HepG2 (cell line): ENCODE results near the gene PEX11G. TPM values are rescaled to one million over a fixed set of nuclear protein-coding genes. Genes with fewer than 3 reads are reported as not detected.
A peak's percentile ranks its signal among the peaks of the same experiment; 100 is the strongest.

ENCODE experiments used
- AHR ChIP-seq: IDR thresholded peaks from 2 replicates; pipeline ENCODE4 v1.6.1; 2018; ENCODE audit warnings: missing genetic modification reagents, missing compliant biosample characterization
- AKAP8 ChIP-seq: sonication (generic); formaldehyde crosslinking; IDR thresholded peaks from 2 replicates; pipeline ENCODE4 v1.5.1; 2020; ENCODE audit warnings: mild to moderate bottlenecking, missing genetic modification reagents
- DMAP1 ChIP-seq: IDR thresholded peaks from 2 replicates; pipeline ENCODE4 v1.6.1; 2016
- EED ChIP-seq: sonication (generic); formaldehyde crosslinking; IDR thresholded peaks from 2 replicates; pipeline ENCODE4 v1.5.0; 2020; ENCODE audit warnings: mild to moderate bottlenecking, missing genetic modification reagents
- GLI4 ChIP-seq: sonication (generic); formaldehyde crosslinking; IDR thresholded peaks from 2 replicates; pipeline ENCODE4 v1.5.1; 2020; ENCODE audit warnings: missing genetic modification reagents, mild to moderate bottlenecking, moderate library complexity, borderline replicate concordance
- HDAC2 ChIP-seq: sonication (generic); formaldehyde crosslinking; IDR thresholded peaks from 2 replicates; pipeline ENCODE4 v1.4.0; 2020; ENCODE audit warnings: missing genetic modification reagents
- HMGA1 ChIP-seq: sonication (generic); formaldehyde crosslinking; conservative IDR thresholded peaks from 2 replicates; pipeline ENCODE4 v1.4.0; 2020; ENCODE audit warnings: missing genetic modification reagents
- PITX1 ChIP-seq: sonication (generic); formaldehyde crosslinking; IDR thresholded peaks from 2 replicates; pipeline ENCODE4 v1.5.1; 2020; ENCODE audit warnings: mild to moderate bottlenecking, missing genetic modification reagents
- POLR2A ChIP-seq, 2 experiments: IDR thresholded peaks; 2 replicates each; pipeline ENCODE4 v1.6.1; 2011; ENCODE audit warnings: low read depth in 2 of 2, low read length in 2 of 2, mild to moderate bottlenecking in 1 of 2, moderate library complexity in 1 of 2; ENCODE audit not compliant: insufficient read depth in 1 of 2
- SP2 ChIP-seq: sonication (generic); formaldehyde crosslinking; IDR thresholded peaks from 2 replicates; pipeline ENCODE4 v1.5.1; 2020; ENCODE audit warnings: mild to moderate bottlenecking, missing genetic modification reagents
- SSRP1 ChIP-seq: IDR thresholded peaks from 2 replicates; pipeline ENCODE4 v1.6.1; 2016; ENCODE audit warnings: control low read depth
- TGIF2 ChIP-seq: IDR thresholded peaks from 2 replicates; pipeline ENCODE4 v1.6.1; 2016; ENCODE audit warnings: control low read depth, missing compliant biosample characterization
- TRIM24 ChIP-seq: sonication (generic); formaldehyde crosslinking; IDR thresholded peaks from 2 replicates; pipeline ENCODE4 v1.8.0; 2022; ENCODE audit warnings: mild to moderate bottlenecking, missing genetic modification reagents
- ZFP37 ChIP-seq: sonication (generic); formaldehyde crosslinking; IDR thresholded peaks from 2 replicates; pipeline ENCODE4 v1.4.0; 2020; ENCODE audit warnings: missing genetic modification reagents, borderline replicate concordance
- ZFP82 ChIP-seq: sonication (generic); formaldehyde crosslinking; IDR thresholded peaks from 2 replicates; pipeline ENCODE4 v1.5.1; 2020; ENCODE audit warnings: mild to moderate bottlenecking, missing genetic modification reagents, borderline replicate concordance
- ZNF24 ChIP-seq: fragments of 450-650 bp; IDR thresholded peaks from 2 replicates; pipeline ENCODE4 v1.6.1; 2017; ENCODE audit warnings: antibody characterized with exemption, mild to moderate bottlenecking
- ZNF263 ChIP-seq: sonication (generic); formaldehyde crosslinking; IDR thresholded peaks from 2 replicates; pipeline ENCODE4 v1.4.0; 2020; ENCODE audit warnings: missing genetic modification reagents
- ZNF709 ChIP-seq: sonication (generic); formaldehyde crosslinking; IDR thresholded peaks from 2 replicates; pipeline ENCODE4 v1.5.0; 2020; ENCODE audit warnings: mild to moderate bottlenecking, missing genetic modification reagents
- ZNF747 ChIP-seq: sonication (generic); formaldehyde crosslinking; IDR thresholded peaks from 2 replicates; pipeline ENCODE4 v1.8.1; 2023; ENCODE audit warnings: missing genetic modification reagents, mild to moderate bottlenecking, borderline replicate concordance
- ZNF768 ChIP-seq: sonication (generic); formaldehyde crosslinking; IDR thresholded peaks from 2 replicates; pipeline ENCODE4 v1.4.0; 2020; ENCODE audit warnings: missing genetic modification reagents
- ZNF777 ChIP-seq: sonication (generic); formaldehyde crosslinking; IDR thresholded peaks from 2 replicates; pipeline ENCODE4 v1.4.0; 2020; ENCODE audit warnings: missing genetic modification reagents
- polyA plus RNA-seq, 8 experiments: library from polyadenylated mRNA; depleted of rRNA in 3 of 8; stranded (reverse) in 7 of 8; unstranded in 1 of 8; fragments of >200 nt; fragmentation: Illumina TruSeq in 4 of 8; extraction: Trizol in 4 of 8; gene quantifications; 2 replicates each; pipeline versions ENCODE4 v1.2.1 to v1.2.3, GENCODE V29; 2011 to 2016; ENCODE audit warnings: low read depth in 4 of 8, missing spikeins in 1 of 8, mixed read lengths in 1 of 8; ENCODE audit not compliant: insufficient read depth in 1 of 8
- total RNA-seq, 5 experiments: library from RNA; depleted of rRNA; stranded (reverse); fragments of >200 nt; fragmentation: Illumina TruSeq; extraction: Trizol; gene quantifications; 2 replicates each; pipeline ENCODE4 v1.2.3, GENCODE V29; 2016; ENCODE audit warnings: low read depth in 1 of 5
- TF ChIP-seq, protein P1 (sequence below): sonication (generic); formaldehyde crosslinking; IDR thresholded peaks from 2 replicates; pipeline ENCODE4 v1.4.0; 2020; ENCODE audit warnings: missing genetic modification reagents
- TF ChIP-seq, protein P2 (sequence below): sonication (generic); formaldehyde crosslinking; IDR thresholded peaks from 2 replicates; pipeline ENCODE4 v1.8.1; 2023; ENCODE audit warnings: missing genetic modification reagents, inconsistent platforms, borderline replicate concordance
- TF ChIP-seq, protein P3 (sequence below): sonication (generic); formaldehyde crosslinking; IDR thresholded peaks from 2 replicates; pipeline ENCODE4 v1.4.0; 2020; ENCODE audit warnings: missing genetic modification reagents, low read depth, mild to moderate bottlenecking, borderline replicate concordance
- TF ChIP-seq, protein P4 (sequence below): IDR thresholded peaks from 2 replicates; pipeline ENCODE4 v1.6.1; 2016; ENCODE audit warnings: low read depth, control low read depth
- TF ChIP-seq, protein P5 (sequence below): IDR thresholded peaks from 2 replicates; pipeline ENCODE4 v1.6.1; 2016

The PEX11G gene
- total and polyA plus RNA-seq, 2 of the 13 experiments (the other 11 are each of a cell fraction or from before 2014, with no cell fraction given): not detected

DNA sequence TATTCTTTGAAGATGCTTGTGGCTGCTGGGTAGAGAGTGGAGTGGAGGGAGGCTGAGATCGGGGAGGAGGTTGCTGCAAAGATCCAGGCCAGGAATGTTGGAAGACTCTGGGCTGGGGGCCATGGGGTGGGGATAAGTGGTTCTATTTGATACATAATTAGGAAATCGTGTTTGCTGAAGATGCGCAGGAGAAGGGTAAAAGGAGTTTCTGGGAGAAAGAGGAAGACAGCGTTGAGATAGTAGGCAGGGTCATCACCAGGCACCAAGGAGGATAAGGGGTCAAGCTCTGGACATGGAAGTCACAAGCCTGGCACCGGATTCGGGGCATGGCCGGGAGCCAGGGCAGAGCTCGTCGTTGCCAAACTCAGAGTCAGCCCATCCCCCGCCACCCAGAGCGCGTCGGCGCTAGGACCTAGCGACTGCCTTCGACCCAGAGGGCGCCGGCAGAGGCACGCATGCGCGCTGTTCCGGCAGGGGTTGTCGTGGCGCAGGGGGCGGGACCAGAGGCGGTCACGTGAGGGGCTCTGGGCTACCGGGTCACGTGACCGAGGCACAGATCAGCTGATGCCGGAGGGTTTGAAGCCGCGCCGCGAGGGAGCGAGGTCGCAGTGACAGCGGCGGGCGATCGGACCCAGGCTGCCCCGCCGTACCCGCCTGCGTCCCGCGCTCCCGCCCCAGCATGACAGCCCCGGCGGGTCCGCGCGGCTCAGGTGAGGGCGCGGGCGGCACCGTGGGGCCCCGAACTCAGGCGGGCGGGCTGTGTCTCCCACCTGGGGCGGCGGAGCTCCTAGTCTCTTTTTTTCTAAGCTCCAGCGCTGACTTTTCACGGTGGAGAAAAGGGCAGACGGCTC, 33.5 kb upstream of the PEX11G start, which contains the start of gene MCOLN1 (continued):
- TF ChIP-seq, protein P1, sequence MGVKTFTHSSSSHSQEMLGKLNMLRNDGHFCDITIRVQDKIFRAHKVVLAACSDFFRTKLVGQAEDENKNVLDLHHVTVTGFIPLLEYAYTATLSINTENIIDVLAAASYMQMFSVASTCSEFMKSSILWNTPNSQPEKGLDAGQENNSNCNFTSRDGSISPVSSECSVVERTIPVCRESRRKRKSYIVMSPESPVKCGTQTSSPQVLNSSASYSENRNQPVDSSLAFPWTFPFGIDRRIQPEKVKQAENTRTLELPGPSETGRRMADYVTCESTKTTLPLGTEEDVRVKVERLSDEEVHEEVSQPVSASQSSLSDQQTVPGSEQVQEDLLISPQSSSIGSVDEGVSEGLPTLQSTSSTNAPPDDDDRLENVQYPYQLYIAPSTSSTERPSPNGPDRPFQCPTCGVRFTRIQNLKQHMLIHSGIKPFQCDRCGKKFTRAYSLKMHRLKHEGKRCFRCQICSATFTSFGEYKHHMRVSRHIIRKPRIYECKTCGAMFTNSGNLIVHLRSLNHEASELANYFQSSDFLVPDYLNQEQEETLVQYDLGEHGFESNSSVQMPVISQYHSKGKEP: peak; percentile 83; the same call in 1 of the 2 replicates
- peak; percentile 68; the same call in 1 of the 2 replicates for TF ChIP-seq EED (CRISPR knock-in tag)
- TF ChIP-seq, protein P2, sequence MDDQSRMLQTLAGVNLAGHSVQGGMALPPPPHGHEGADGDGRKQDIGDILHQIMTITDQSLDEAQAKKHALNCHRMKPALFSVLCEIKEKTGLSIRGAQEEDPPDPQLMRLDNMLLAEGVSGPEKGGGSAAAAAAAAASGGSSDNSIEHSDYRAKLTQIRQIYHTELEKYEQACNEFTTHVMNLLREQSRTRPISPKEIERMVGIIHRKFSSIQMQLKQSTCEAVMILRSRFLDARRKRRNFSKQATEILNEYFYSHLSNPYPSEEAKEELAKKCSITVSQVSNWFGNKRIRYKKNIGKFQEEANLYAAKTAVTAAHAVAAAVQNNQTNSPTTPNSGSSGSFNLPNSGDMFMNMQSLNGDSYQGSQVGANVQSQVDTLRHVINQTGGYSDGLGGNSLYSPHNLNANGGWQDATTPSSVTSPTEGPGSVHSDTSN: no peak
- TF ChIP-seq DMAP1 (CRISPR knock-in tag): peak; percentile 87
- TF ChIP-seq POLR2A (IDR thresholded peaks at IDR 0.05; ENCODE audit: insufficient read depth in 1 of 2, low read depth in 2 of 2, low read length in 2 of 2): peak in 1 of 2 experiments; percentile 66; a peak in 3 of 4 replicates
- no peak for TF ChIP-seq SSRP1
- no peak for TF ChIP-seq TRIM24 (CRISPR knock-in tag)
- peak; percentile 80; the same call in 1 of the 2 replicates for TF ChIP-seq PITX1
- TF ChIP-seq ZNF777 (CRISPR knock-in tag): 0 out of 2 replicates have a peak, but pooled peaks have one; percentile 18
- peak; percentile 75 for TF ChIP-seq ZNF263 (CRISPR knock-in tag)
- no peak for TF ChIP-seq ZNF24
- TF ChIP-seq SP2 (CRISPR knock-in tag): peak; percentile 82
- TF ChIP-seq ZNF768 (CRISPR knock-in tag): peak; percentile 75
- TF ChIP-seq ZFP82 (CRISPR knock-in tag): no peak; the same call in 1 of the 2 replicates
- peak; percentile 74; the same call in 1 of the 2 replicates for TF ChIP-seq ZNF747
- TF ChIP-seq ZFP37 (CRISPR knock-in tag): 0 out of 2 replicates have a peak, but pooled peaks have one; percentile 53
- TF ChIP-seq AHR (CRISPR knock-in tag): no peak
- TF ChIP-seq, protein P3, sequence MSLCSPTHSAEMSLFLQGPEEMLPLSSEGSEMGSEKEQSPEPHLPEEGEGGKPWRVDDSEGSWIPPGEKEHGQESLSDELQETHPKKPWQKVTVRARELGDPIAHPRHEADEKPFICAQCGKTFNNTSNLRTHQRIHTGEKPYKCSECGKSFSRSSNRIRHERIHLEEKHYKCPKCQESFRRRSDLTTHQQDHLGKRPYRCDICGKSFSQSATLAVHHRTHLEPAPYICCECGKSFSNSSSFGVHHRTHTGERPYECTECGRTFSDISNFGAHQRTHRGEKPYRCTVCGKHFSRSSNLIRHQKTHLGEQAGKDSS (CRISPR knock-in tag): 0 out of 2 replicates have a peak, but pooled peaks have one; percentile 51
- TF ChIP-seq HDAC2 (CRISPR knock-in tag): peak; percentile 98
- TF ChIP-seq GLI4 (CRISPR knock-in tag): no peak
- TF ChIP-seq, protein P4, sequence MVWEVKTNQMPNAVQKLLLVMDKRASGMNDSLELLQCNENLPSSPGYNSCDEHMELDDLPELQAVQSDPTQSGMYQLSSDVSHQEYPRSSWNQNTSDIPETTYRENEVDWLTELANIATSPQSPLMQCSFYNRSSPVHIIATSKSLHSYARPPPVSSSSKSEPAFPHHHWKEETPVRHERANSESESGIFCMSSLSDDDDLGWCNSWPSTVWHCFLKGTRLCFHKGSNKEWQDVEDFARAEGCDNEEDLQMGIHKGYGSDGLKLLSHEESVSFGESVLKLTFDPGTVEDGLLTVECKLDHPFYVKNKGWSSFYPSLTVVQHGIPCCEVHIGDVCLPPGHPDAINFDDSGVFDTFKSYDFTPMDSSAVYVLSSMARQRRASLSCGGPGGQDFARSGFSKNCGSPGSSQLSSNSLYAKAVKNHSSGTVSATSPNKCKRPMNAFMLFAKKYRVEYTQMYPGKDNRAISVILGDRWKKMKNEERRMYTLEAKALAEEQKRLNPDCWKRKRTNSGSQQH: peak; percentile 92
- TF ChIP-seq HMGA1 (CRISPR knock-in tag): no peak
- no peak; the same call in 1 of the 2 replicates for TF ChIP-seq ZNF709 (CRISPR knock-in tag)
- TF ChIP-seq, protein P5, sequence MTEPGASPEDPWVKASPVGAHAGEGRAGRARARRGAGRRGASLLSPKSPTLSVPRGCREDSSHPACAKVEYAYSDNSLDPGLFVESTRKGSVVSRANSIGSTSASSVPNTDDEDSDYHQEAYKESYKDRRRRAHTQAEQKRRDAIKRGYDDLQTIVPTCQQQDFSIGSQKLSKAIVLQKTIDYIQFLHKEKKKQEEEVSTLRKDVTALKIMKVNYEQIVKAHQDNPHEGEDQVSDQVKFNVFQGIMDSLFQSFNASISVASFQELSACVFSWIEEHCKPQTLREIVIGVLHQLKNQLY: peak; percentile 79; the same call in 1 of the 2 replicates
- peak; percentile 98 for TF ChIP-seq TGIF2 (CRISPR knock-in tag)
- TF ChIP-seq AKAP8 (CRISPR knock-in tag): no peak
